GM18951 (cell line): Measurements from ENCODE around the gene SLC11A1.

ENCODE experiments used
- POLR2A ChIP-seq: IDR thresholded peaks from 4 replicates; pipeline ENCODE4 v1.6.1; 2011; ENCODE audit warnings: mild to moderate bottlenecking; ENCODE audit not compliant: insufficient read length, insufficient read depth; ENCODE audit errors: extremely low read depth
- in situ Hi-C: fragments of 300-500 bp; cut with MboI; formaldehyde crosslinking; loops from one replicate; pipeline ENCODE4 v1.12.0; 2022; ENCODE audit warnings: low sequenced_read_pairs, mixed read lengths, inconsistent platforms; ENCODE audit not compliant: unreplicated experiment

The SLC11A1 gene

GRCh38 chr2:218381916-218382366 lies at the start of gene SLC11A1:
Gene SLC11A1 (plus strand): TSS chr2:218382273. CDS start chr2:218382369, 96 bp downstream.
- no peak for TF ChIP-seq POLR2A
- in situ Hi-C loops = loop anchor here (10.0 kb wide), 1 partner anchor 67 kb away; no protein-coding TSS in a partner anchor

GRCh38 chr2:218332288-218332687 lies 49.8 kb upstream of the SLC11A1 start:
- TF ChIP-seq POLR2A = no peak
- in situ Hi-C loops = no loop called here

- in situ Hi-C loops = no loop called here
- no peak for TF ChIP-seq POLR2A
These were observed 49.0 kb upstream of the SLC11A1 start for GRCh38 chr2:218332920-218333645.

- in situ Hi-C loops = no loop called here
These were observed 47.5 kb upstream of the SLC11A1 start for GRCh38 chr2:218334531-218334930.

GRCh38 chr2:218340656-218341055 lies 41.4 kb upstream of the SLC11A1 start:
- TF ChIP-seq POLR2A = no peak
- in situ Hi-C loops = no loop called here

More at GRCh38 chr2:218334531-218334930, 47.5 kb upstream of the SLC11A1 start:
- no peak for TF ChIP-seq POLR2A

- no peak for TF ChIP-seq POLR2A
- in situ Hi-C loops = no loop called here
These were observed 40.7 kb upstream of the SLC11A1 start for GRCh38 chr2:218341381-218341780.

- in situ Hi-C loops = no loop called here
- TF ChIP-seq POLR2A = no peak
These were observed 39.2 kb upstream of the SLC11A1 start for GRCh38 chr2:218342837-218343236.

GRCh38 chr2:218343591-218343990 lies 38.5 kb upstream of the SLC11A1 start:
- no peak for TF ChIP-seq POLR2A
- in situ Hi-C loops = no loop called here

- TF ChIP-seq POLR2A = no peak
- in situ Hi-C loops = no loop called here
These were observed 37.9 kb upstream of the SLC11A1 start for GRCh38 chr2:218344090-218344754.

- no peak for TF ChIP-seq POLR2A
- in situ Hi-C loops = no loop called here
These were observed 37.2 kb upstream of the SLC11A1 start for GRCh38 chr2:218344755-218345417.

- in situ Hi-C loops = no loop called here
- TF ChIP-seq POLR2A = no peak
These were observed 36.4 kb upstream of the SLC11A1 start for GRCh38 chr2:218345491-218346236.

- in situ Hi-C loops = no loop called here
- TF ChIP-seq POLR2A = no peak
These were observed 34.9 kb upstream of the SLC11A1 start for GRCh38 chr2:218347172-218347571.

GRCh38 chr2:218354045-218354444 lies 28.0 kb upstream of the SLC11A1 start:
- TF ChIP-seq POLR2A = no peak
- in situ Hi-C loops = no loop called here

- in situ Hi-C loops = no loop called here
- TF ChIP-seq POLR2A = no peak
These were observed 27.1 kb upstream of the SLC11A1 start for GRCh38 chr2:218354850-218355443.
